ENCODE measurements around the gene GSKIP.
"Not testable (repeated sequence)": the region's sequence is repeated elsewhere in the genome, so short reads cannot be mapped to it uniquely, and the experiment has no call there.

The GSKIP gene, protein sequence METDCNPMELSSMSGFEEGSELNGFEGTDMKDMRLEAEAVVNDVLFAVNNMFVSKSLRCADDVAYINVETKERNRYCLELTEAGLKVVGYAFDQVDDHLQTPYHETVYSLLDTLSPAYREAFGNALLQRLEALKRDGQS

DNA sequence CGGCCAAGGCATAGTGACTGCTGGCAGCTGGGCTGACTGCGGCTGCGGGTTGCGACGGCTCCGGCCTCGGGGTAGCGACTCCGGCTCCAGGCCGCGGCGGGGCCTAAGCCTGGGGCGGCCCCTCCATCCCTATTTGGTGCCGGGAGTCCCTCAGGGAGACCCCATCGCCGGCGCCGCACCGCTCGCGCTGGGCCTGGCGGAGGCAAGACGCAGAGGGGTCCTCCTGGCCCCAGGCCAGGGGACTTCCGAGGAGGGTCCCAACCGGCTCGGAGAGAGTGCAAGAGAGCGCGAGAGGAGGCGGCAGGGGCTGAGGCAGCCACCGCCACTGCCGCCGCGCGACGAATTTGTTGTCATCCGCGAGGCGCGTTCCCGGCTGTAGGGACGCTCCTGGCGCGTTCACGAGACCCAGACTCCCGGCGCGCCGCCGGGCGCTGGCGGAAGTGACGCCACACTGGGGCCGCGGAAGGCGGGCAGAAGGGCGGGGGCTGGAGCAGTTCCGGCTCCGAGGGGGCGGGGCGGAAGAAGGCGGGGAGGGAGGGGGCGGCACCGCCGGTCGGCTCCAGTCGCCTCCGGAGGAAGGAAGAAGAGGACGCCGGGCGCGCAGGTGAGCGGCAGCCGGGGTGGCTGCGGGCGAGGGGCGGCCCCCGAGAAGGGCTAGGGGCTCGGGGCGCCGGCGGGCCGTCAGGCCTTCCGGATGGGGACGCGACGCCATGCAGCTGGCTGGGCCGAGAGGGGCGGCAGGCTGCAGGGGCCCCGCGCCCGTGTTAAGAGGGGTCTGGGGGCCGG is at the start of gene GSKIP, which contains the start of gene ATG2B:
GSKIP (plus strand) TSS at position 562 of the 786 bp plus-strand sequence. CDS start 18,722 bp downstream, outside the sequence.
ATG2B (minus strand) TSS at position 377 of the 786 bp plus-strand sequence; CDS start at position 12, 365 bp downstream.
- DNase-seq = peak; percentile 86

DNA sequence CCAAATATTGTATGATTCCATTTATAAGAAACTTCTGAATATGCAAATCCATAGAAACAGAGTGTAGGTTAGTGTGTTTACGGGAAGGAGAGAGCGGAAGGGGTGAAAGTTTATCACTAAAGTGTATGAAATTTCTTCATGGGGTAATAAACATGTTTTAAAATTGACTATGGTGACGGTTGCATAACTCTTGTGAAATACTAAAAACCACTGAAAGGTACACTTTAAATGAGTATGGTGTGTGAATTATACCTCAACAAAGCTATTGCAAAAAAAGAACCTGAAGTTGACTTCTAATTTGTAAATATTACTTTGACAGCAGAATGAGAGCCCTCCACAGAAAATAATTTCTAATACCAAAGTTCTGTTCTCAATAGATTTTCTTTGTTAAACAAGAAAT is 47.2 kb upstream of the GSKIP start:
- no peak for DNase-seq

DNA sequence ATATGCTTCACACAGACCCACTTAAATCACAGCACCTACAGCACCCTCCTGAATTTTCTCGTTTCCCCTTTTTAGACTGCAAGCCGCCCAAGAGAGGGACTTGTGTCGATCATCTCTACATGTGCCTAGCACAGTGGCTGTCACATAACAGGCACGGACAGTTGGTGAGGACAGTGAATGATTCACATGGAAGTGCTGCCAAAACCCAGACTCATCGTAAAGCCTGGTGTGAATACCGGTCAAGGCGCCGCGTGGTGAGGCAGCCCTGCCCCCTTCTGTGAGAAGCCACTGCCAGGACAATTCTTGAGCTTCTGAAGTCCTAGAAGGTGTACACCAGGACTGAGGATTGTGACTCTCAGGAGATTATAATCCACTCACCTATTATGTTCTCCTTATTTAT is 44.5 kb upstream of the GSKIP start:
- no peak for DNase-seq

DNA sequence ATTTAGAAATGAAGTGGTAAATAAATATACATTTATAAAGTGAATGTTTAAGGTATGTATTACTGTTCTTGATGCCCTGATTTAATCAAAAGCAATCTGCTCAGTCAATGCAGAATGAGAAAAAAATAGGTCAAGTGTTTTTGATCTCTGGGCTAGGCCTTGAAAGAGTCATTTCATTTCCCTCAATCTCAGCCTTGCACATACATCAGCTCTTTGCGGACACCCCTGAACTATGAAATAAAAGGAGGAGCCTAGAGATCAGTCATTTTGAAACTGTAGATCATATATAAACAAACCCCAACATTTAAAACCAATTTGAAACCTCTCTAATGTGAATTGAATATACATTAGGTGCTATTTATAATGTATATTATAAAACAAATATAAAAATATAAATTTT is 42.7 kb upstream of the GSKIP start:
- no peak for DNase-seq

DNA sequence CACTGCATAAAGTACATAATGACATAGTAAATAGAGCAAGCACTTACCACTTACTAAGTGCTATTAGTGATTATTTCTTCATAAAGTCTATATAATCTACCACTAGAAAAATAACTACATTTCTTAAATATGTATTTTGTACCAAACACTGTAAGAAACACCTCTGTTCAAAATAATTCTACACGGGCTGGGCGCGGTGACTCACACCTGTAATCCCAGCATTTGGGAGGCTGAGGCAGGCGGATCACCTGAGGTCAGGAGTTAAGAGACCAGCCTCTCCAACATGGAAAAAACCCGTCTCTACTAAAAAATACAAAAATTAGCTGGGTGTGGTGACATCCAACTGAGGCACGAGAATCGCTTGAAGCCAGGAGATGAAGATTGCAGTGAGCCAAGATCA is 39.1 kb upstream of the GSKIP start:
- no peak for DNase-seq

DNA sequence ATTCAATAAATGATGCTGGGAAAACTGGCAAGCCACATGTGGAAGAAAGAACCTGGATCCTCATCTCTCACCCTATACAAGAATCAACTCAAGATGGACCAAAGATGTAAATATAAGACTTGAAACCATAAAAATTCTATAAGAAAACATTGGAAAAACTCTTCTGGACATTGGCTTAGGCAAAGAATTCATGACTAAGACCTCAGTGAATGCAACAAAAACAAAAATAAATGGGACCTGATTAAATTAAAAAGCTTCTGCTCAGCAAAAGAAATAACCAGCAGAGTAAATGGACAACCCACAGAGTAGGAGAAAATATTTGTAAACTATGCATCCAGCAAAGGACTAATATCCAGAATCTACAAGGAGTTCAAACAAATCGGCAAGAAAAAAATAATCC is 24.8 kb upstream of the GSKIP start:
- no peak for DNase-seq

DNA sequence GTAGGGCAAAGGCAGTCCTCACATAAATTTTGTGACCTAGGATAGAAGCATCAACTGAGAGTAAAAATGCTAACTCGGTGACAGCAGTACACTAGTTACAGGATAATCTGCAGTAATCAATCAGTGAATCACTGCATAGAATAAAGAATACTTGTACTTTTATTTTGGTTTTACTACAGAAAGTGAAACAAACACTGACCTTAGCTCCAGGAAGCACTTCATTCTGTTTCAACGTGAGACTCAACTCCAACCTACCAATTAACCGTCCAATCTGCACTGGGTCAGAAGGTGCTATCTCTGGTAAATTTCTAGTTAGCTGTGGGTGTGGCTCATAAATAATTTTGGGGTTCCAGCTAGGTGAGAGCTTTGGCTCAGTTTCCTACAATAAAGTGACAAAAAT is 22.0 kb upstream of the GSKIP start:
- DNase-seq = no peak

DNA sequence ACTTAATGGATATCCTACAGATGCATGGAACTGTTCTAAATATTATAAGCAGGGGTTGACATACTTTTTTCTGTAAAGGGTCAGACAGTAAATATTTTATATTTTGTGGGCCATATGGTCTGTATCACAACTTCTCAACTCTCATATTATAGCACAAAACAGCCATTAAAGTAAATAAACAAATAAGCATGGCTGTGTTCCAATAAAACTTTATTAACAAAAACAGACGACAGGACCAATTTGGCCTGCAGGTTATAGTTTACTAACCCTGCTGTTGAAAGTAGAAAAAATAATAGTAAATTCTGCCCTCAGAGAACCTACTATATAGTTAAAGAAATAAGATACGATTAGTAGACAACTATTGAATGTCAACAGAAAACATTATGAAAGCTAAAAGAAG is 17.7 kb upstream of the GSKIP start:
- DNase-seq = no peak

DNA sequence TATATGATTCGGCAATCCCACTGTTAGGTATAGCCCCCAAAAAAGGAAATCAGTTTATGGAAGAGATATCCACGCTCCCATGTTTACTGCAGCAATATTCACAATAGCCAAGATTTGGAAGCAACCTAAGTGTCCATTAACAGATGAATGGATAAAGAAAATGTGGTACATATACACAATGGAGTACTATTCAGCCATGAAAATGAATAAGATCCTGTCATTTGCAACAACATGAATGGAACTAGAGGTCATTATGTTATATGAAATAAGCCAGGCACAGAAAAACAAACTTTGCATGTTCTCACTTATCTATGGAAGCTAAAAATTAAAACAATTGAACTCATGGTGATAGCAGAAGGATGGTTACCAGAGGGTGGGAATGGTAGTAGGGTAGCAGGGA is 15.4 kb upstream of the GSKIP start:
- not testable (repeated sequence) for DNase-seq

DNA sequence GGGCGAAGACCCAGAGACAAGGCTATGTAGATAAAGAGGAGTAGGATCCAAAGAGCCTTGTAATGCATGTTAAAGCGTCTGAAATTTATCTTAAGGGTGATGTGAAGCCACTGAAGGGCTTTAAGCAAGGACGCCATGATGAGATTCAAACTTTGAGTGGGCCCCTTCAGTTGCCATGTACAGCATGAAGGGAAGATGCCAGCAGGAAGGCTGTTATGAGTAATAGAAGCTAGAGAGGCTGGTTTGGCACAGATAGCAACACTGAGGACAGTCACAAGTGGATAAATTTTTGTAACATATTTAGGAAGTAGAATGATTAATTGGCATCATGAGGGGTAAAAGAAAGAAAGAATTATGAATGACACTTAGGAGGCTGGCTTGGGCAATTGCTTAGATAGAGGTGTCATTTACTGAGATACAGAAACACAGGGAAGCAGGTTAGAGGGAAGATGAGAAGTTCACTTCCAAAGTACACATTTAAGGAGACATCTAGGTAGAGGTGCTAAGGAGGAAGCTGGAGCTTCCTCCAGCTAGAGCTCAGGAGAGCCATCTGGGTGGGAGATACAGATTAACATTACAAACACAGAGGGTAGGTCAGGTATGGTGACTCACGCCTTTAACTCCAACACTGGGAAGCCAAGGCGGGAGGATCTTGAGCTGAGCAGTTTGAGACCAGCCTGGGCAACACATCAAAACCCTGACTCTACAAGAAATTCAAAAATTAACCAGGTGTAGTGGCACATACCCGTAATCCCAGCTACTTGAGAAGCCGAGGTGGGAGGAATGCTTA is 13.8 kb upstream of the GSKIP start:
- DNase-seq = no peak

DNA sequence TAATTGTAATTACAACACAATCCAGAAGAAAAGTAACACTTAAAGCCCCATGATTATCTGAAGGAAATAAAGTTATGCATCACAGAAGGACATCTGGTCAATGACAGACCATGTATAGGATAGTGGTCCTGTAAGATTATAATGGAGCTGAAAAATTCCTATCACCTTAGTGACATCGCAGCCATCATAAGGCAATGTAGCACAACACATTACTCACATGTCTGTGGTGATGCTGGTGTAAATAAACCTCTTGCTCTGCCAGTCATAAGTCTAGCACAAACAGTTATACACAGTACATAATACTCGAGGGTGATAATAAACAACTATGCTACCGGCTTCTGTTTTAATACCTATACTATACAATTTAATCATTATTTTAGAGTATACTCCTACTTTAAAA is 11.3 kb upstream of the GSKIP start:
- no peak for DNase-seq

DNA sequence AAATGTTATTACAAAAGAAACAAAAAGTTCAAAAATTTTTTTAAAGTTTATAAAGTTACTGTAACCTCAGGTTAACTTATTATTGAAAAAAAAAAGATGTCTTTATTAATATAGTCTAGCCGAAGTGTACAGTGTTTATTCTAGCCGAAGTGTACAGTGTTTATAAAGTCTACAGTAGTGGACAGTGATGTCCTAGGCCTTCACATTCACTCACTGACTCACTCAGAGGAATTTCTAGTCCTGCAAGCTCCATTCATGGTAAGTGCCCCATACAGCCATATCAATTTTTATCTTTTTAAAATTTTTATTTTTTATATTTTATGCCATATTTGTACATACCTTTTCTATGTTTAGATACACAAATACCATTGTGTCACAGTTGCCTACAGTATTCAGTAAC is 10.6 kb upstream of the GSKIP start:
- no peak for DNase-seq

DNA sequence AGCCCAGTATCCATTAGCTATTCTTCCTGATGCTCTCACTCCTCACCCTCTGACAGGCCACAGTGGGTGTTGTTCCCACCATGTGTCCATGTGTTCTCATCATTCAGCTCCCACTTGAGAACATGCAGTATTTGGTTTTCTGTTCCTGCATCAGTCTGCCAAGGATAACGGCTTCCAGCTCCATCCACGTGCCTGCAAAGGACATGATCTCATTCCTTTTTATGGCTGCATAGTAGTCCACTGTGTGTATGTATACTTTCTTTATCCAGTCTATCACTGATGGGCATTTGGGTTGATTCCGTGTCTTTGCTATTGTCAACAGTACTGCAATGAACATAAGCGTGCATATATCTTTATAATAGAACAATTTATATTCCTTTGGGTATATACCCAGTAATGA is 9.1 kb upstream of the GSKIP start:
- no peak for DNase-seq

DNA sequence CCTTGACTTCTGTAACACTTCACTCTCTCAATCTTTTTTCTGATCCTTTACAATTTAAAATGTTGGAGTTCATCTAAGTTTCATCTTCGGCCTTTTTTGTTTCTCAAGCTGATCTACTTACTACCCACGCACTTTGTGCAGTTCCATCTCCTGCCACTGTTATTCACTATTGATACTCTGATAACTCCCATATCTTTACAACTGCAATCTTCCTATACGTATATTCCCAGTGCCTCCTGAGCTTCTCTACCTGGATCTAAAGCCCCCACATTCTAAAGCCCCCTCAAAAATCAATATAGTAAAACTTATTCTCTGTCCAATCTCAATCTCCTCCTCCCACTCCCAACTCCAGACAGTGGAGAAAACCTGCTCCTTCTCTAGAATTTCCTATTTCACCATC is 6.1 kb upstream of the GSKIP start:
- no peak for DNase-seq

DNA sequence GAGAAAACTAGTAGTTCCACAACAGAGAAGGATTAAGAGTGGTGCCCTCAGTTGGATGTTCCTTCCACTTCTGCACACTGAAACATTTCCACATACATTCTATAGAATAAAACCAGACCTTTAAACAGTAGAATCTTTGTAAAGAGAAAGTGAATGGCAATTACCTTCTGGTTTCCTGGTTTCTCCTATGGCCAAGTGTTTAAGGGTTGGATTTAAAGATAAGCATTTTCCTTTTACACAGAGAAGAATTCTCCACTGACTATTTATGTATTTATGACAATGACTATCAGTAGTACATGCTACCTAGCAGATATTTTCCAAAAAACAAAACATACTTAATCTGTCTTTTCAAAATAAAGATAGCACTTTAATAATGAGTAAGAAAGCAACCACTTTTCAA is 3.4 kb upstream of the GSKIP start:
- no peak for DNase-seq

DNA sequence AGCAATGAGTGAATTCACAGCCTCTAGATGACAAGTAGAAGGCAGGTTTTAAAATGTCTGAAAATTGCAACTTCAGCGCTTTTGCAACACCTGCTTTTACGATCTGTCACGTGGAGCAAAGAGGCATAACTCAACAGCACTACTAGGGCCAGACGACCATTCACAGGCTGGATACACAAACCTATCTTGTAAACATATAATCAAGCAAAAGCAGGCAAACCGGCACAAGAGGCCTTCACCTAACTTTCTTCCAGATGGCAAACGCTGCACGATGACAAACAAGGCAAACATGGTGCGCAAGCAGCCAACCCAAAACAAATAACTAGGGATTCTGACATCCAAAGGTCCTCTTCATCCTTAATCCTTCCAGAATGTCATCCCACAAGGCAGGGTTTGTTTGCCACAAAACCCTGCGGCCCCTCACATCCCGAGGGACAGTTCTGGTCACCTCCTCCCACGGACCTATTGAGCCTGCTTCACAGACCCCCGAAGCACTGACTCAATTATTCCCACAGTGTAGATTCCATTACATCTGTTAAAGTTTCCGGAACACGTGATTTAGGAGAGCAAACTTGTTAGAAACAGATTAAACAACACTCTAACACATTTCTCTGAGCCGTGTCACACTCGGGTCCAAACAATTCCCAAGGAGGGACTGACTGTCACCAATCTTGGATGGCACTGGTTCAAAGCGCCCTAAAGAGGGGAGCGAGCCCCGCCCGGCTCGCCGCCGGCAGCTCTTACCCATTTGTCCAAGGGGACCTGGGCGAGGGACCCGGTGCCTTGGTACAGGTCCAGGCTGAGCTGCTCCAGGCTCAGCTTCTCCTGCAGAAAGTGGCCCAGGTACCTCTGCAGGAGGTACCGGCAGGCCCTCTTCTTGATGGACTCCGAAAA is 1.0 kb upstream of the GSKIP start:
- peak; percentile 6 for DNase-seq

DNA sequence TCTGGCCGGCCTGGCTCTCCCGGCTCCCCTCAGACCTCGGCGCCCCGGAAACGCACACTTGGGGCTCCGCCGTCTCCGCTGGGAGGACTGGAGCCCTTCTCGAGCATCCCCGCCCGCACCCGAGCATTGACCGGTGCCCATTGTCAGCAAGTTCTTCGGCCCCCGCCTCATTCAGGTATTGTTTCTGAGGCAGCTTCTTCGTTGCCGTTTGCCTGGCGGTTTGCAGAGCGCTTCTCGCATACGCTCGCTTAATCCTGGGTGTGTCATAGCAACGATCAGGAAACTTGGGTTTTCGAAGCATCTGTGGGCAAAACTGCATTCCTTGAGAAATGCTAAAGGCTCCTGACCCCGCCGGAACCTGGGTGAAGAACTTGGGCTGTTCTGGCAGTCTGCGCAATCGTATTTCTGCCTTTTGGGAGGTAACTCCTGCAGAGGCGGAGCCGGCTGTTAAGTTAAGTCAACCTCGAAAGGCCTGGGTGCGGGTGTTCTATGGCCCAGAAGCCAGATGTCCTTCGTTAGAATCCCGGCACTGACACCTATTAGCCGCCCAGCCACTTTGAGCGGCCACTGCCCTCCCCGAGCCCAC is 518 bp downstream of the GSKIP start:
- peak; percentile 27 for DNase-seq

DNA sequence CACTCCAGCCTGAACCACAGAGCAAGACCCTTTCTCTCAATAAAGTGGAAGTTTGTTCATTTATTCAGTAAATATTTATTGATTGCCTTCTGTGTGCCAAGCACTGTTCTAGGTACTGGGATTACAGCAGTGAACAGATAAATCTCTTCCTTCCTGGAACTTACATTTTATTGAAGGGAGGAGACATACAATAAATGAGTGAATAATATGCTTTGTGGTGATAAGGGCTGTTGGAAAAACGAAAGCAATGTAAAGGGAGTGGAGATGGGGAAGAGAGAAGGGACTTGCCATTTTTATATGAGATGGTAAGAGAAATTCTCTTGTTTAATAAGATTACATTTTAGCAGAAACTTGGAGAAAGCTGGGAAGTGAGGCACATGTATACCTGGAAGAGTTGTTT is 1.6 kb downstream of the GSKIP start:
- DNase-seq = no peak

DNA sequence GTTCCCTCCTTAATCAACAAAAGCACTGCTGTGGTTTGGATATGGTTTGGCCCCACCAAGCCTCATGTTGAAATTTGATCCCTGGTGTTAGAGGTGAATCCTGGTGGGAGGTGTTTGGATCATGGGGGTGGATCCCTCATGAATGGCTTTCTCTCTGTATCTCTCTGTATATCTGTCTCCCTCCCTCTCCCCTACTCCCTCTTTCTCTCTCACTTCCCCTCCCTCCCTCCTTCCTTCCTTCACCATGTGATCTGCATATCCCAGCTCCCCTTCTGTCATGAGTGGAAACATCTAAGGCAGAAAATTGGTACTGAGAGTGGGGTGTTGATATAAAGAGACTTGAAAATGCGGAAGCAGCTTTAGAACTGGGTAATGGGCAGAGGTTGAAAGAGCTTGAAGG is 5.2 kb downstream of the GSKIP start:
- no peak for DNase-seq

DNA sequence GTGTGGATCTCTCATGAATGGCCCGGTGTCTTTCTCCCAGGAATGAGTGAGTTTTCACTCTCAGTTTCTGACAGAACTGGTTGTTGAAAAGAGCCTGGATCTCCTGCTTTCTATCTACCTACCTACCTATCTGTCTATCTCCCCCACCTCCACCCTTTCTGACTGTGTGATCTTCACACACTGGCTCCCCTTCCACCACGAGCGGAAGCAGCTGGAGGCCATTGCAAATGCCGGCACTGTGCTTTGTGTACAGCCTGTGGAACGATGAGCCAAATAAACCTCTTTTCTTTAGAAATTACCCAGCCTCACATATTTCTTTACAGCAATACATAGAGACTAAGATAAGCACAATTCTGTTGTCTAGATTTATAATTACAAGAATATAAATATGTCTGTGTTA is 7.2 kb downstream of the GSKIP start:
- DNase-seq = no peak

DNA sequence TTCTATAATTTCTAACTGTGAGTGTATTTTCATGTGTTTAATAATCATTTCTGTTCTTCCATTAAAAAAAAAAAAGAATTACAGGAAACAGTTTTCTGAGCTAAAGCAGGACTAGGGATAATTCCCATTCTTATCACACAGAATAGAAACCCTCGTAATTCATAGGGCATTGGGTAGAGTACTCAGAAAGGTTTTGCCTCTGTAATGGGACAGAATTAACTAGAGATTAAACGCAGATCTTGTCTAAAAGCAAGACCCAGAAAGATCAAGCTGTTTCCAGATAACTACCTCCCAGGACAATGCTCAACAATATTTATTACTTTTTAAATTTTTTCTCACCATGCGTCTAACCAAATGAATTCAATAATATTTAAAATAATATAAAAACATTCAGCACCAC is 10.2 kb downstream of the GSKIP start:
- no peak for DNase-seq

DNA sequence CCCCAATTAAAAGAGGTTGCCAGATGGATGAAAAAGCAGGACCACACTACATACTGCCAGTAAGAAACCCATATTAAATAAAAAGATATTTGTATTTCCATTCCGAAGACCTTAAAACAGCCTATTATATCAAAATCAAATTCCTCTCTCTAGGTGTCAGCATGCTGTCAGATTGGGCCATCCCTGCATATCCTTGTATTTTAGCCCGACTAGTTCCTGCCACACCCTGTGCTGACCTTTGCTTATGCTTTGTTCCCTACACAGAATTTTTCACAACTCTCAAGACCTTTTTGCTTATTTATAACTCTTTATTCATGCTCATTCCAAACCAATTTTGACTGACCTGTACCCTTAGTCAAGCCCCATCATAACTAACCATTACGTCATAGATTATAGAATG is 12.8 kb downstream of the GSKIP start:
- no peak for DNase-seq

DNA sequence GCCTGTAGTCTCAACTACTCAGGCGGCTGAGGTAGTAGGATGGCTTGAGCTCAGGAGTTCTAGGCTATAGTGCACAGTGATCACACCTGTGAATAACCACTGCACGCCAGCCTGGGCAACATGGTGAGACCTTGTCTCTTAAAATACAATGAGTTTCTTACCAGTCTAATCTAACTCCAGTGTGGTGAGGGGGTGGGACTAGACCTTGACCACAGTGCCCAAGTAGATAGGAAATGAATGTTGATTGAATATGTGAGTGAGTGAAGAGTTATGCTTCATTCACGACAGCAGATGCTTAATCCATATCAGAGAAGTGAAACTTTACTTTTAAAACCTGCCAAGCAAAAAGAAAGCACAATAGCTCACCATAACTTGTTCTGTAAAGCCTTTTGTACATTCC is 17.4 kb downstream of the GSKIP start:
- no peak for DNase-seq

Data from fibroblast of upper back skin (primary cell).